Fibroblast of gingiva (primary cell): ENCODE measurements around the gene CROCC2.

Source experiments
- DNase-seq: peaks from one replicate; pipeline ENCODE4 v3.0.0-alpha.2; 2011; ENCODE audit warnings: low read depth

Gene CROCC2

GRCh38 chr2:240921311-240921994 lies 15.3 kb downstream of the CROCC2 start:
- peak; percentile 94 for DNase-seq

GRCh38 chr2:240921995-240922244 lies 15.8 kb downstream of the CROCC2 start:
- no peak for DNase-seq

- DNase-seq = no peak
Observed at GRCh38 chr2:240922245-240922981, 16.3 kb downstream of the CROCC2 start.

- DNase-seq = no peak
Observed at GRCh38 chr2:240922982-240923537, 16.9 kb downstream of the CROCC2 start.

GRCh38 chr2:240925191-240925567 lies 19.0 kb downstream of the CROCC2 start:
- DNase-seq = no peak

- no peak for DNase-seq
Observed at GRCh38 chr2:240925568-240926515, 19.7 kb downstream of the CROCC2 start.

GRCh38 chr2:240926516-240927389 lies 20.6 kb downstream of the CROCC2 start:
- DNase-seq = no peak

- DNase-seq = no peak
Observed at GRCh38 chr2:240927390-240927781, 21.2 kb downstream of the CROCC2 start.

GRCh38 chr2:240928476-240929363 lies 22.6 kb downstream of the CROCC2 start:
- DNase-seq = no peak

GRCh38 chr2:240929364-240930095 lies 23.4 kb downstream of the CROCC2 start:
- DNase-seq = no peak

- DNase-seq = no peak
Observed at GRCh38 chr2:240930096-240930630, 24.0 kb downstream of the CROCC2 start.

- no peak for DNase-seq
Observed at GRCh38 chr2:240930631-240931318, 24.6 kb downstream of the CROCC2 start.

GRCh38 chr2:240931319-240931949 lies 25.3 kb downstream of the CROCC2 start:
- no peak for DNase-seq

- DNase-seq = no peak
Observed at GRCh38 chr2:240932001-240932723, 26.0 kb downstream of the CROCC2 start.

- no peak for DNase-seq
Observed at GRCh38 chr2:240932724-240933047, 26.6 kb downstream of the CROCC2 start.

- no peak for DNase-seq
Observed at GRCh38 chr2:240933048-240933965, 27.2 kb downstream of the CROCC2 start.
